PC-9 (cell line): ENCODE data around the gene OAT. TPM values are rescaled to one million over a fixed set of nuclear protein-coding genes. Genes with fewer than 3 reads are reported as not detected.

Experiments
- BruUV-seq: library from RNA; stranded (reverse); fragments of 400-500 nt; replicated peaks from 2 replicates; lab custom pipeline; 2021; lab: Mats Ljungman, UMichigan
- CTCF ChIA-PET: fragments of 300-600 bp; sonication (Branson Sonifier 250); formaldehyde crosslinking; loops from one replicate; lab custom pipeline; 2022; ENCODE audit warnings: antibody characterized with exemption; lab: Charles Lee
- POLR2A ChIA-PET: fragments of 300-600 bp; sonication (Branson Sonifier 250); formaldehyde crosslinking; loops from one replicate; lab custom pipeline; 2022; ENCODE audit warnings: antibody characterized with exemption; ENCODE audit not compliant: unreplicated experiment; lab: Charles Lee
- DNase-seq, 2 experiments: peaks; one replicate each; pipeline versions ENCODE4 v3.0.0 to v3.0.0-alpha.2; 2015 to 2022; ENCODE audit warnings: mixed read lengths in 1 of 2
- H2AFZ ChIP-seq: fragments of 200-600 bp; sonication (generic); 2 replicates; pipeline ENCODE4 v1.8.1; 2017; ENCODE audit warnings: antibody characterized with exemption
- H3F3A ChIP-seq: fragments of 200-600 bp; sonication (generic); 2 replicates; pipeline ENCODE4 v1.8.1; 2017; ENCODE audit warnings: antibody characterized with exemption, mild to moderate bottlenecking, low read depth; ENCODE audit not compliant: insufficient read depth
- H3K27ac ChIP-seq: fragments of 200-600 bp; sonication (generic); 2 replicates; pipeline ENCODE4 v1.6.1; 2016; ENCODE audit warnings: mixed run types
- H3K27me3 ChIP-seq: fragments of 200-600 bp; sonication (generic); 2 replicates; pipeline ENCODE4 v1.6.1; 2016; ENCODE audit warnings: low read depth, mixed run types; ENCODE audit not compliant: insufficient read depth
- H3K36me3 ChIP-seq: fragments of 200-600 bp; sonication (generic); 2 replicates; pipeline ENCODE4 v1.6.1; 2016; ENCODE audit warnings: low read depth, mixed run types
- H3K4me1 ChIP-seq: fragments of 200-600 bp; sonication (generic); replicated peaks from 2 replicates; pipeline ENCODE4 v1.6.1; 2016; ENCODE audit warnings: mixed run types; ENCODE audit not compliant: insufficient read depth
- H3K4me2 ChIP-seq: fragments of 200-600 bp; sonication (generic); 2 replicates; pipeline ENCODE4 v1.6.1; 2017; ENCODE audit warnings: mixed run types
- H3K4me3 ChIP-seq: fragments of 200-600 bp; sonication (generic); 2 replicates; pipeline ENCODE4 v1.6.1; 2016; ENCODE audit warnings: mixed run types
- H3K79me2 ChIP-seq: fragments of 200-600 bp; sonication (generic); 2 replicates; pipeline ENCODE4 v1.6.1; 2017; ENCODE audit warnings: low read depth, mixed run types
- H3K9me2 ChIP-seq: fragments of 200-600 bp; sonication (generic); 2 replicates; pipeline ENCODE4 v1.8.1; 2017; ENCODE audit warnings: mild to moderate bottlenecking; ENCODE audit not compliant: insufficient read depth
- H3K9me3 ChIP-seq: fragments of 200-600 bp; sonication (generic); 2 replicates; pipeline ENCODE4 v1.8.1; 2016; ENCODE audit warnings: low read depth; ENCODE audit not compliant: insufficient read depth
- H4K20me1 ChIP-seq: fragments of 200-600 bp; sonication (generic); 2 replicates; pipeline ENCODE4 v1.8.1; 2017; ENCODE audit not compliant: insufficient read depth
- EZH2 ChIP-seq: fragments of 200-600 bp; sonication (generic); IDR thresholded peaks from 2 replicates; pipeline ENCODE4 v1.8.0; 2017; ENCODE audit warnings: antibody characterized with exemption, low read depth
- intact Hi-C: fragments of 100-400 bp; cut with micrococcal nuclease; formaldehyde crosslinking; loops from one replicate; pipeline ENCODE4 v1.10.0; 2022; ENCODE audit not compliant: unreplicated experiment
- total RNA-seq: library from RNA; stranded (reverse); gene quantifications from 2 replicates; pipeline ENCODE4 v1.2.3, GENCODE V29; 2021
- TF ChIP-seq, protein P1 (sequence below): fragments of 200-600 bp; sonication (generic); conservative IDR thresholded peaks from 2 replicates; pipeline ENCODE4 v1.6.1; 2017; ENCODE audit warnings: mixed run types, antibody characterized with exemption, mild to moderate bottlenecking, moderate library complexity

Gene OAT
- total RNA-seq, 1 experiment from 2014 or later, result 130 TPM

- peak overlapping the region; percentile 66; the same call in 1 of the 2 replicates for H2AFZ ChIP-seq
- H3F3A ChIP-seq, result peaks cover 29% of the 10 kb centered on the region
- ChIA-PET CTCF (interaction anchor here (0.6 kb wide), 1 partner anchor 13 kb away, joined by 4 read pairs; no protein-coding TSS in a partner anchor), POLR2A (interaction anchor here (0.7 kb wide), 1 partner anchor 22 kb away, joined by 16 read pairs; no protein-coding TSS in a partner anchor)
- H3K9me3 ChIP-seq, result no peaks in the 10 kb centered on the region
- TSS peak; percentile 65 for BruUV-seq
- TF ChIP-seq, protein P1, sequence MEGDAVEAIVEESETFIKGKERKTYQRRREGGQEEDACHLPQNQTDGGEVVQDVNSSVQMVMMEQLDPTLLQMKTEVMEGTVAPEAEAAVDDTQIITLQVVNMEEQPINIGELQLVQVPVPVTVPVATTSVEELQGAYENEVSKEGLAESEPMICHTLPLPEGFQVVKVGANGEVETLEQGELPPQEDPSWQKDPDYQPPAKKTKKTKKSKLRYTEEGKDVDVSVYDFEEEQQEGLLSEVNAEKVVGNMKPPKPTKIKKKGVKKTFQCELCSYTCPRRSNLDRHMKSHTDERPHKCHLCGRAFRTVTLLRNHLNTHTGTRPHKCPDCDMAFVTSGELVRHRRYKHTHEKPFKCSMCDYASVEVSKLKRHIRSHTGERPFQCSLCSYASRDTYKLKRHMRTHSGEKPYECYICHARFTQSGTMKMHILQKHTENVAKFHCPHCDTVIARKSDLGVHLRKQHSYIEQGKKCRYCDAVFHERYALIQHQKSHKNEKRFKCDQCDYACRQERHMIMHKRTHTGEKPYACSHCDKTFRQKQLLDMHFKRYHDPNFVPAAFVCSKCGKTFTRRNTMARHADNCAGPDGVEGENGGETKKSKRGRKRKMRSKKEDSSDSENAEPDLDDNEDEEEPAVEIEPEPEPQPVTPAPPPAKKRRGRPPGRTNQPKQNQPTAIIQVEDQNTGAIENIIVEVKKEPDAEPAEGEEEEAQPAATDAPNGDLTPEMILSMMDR, result no peak
- no peak for TF ChIP-seq EZH2
- H3K4me2 ChIP-seq, result peak overlapping the region; percentile 80
- H3K4me1 ChIP-seq, result peaks cover 39% of the 10 kb centered on the region
- DNase-seq, result no peak
- H4K20me1 ChIP-seq, result no peaks in the 10 kb centered on the region
- no peaks in the 10 kb centered on the region for H3K9me2 ChIP-seq
- H3K27me3 ChIP-seq, result no peaks in the 10 kb centered on the region
- no peaks in the 10 kb centered on the region for H3K36me3 ChIP-seq
- peak overlapping the region; percentile 52 for H3K27ac ChIP-seq
- peaks cover 16% of the 10 kb centered on the region; the same call in 1 of the 2 replicates for H3K79me2 ChIP-seq
- peak overlapping the region; percentile 75 for H3K4me3 ChIP-seq
- intact Hi-C loops, result loop anchor here (1.0 kb wide), 1 partner anchor 44 kb away; the partner anchor contains the start of gene OAT
These were observed 43.6 kb upstream of the OAT start for GRCh38 chr10:124462348-124462695.

DNA sequence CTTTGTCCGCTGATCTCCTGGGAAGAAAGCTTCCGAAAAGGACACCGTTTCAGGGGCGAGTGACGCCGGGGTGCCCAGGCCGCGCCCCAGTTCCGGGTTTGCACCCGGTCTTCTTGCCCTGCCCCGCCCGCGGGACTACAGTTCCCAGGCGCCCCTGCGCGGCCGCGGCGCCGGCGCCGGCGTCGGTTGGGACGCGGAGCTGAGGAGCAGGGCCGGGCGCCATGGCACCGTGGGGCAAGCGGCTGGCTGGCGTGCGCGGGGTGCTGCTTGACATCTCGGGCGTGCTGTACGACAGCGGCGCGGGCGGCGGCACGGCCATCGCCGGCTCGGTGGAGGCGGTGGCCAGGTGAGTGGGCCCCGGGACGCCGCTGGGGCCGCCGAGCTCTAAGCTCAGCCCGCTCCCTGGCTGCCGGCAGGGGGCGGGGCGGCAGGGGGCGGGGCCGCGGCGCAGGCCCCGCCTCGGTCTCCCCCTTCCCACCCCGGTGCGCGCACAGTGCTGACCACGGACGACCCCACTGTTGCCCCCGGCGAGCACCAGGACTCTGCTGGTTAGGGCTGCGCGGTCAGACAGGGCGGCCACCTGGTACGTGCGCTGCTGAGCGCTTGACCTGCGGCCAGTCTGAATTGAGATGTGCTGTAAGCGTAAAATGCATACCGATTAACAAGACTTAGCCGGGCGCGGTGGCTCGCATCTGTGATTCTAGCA lies 43.1 kb upstream of the OAT start, which contains the start of gene LHPP:
TSS of gene LHPP (plus strand) at position 182 of the 706 bp plus-strand sequence. CDS start at position 222, 40 bp downstream.
- no peaks in the 10 kb centered on the region for H3K27me3 ChIP-seq
- H2AFZ ChIP-seq, result peak within 1 kb of the TSS; percentile 86
- H4K20me1 ChIP-seq, result no peaks in the 10 kb centered on the region
- intact Hi-C loops, result loop anchor here (1.0 kb wide), 1 partner anchor 43 kb away; the partner anchor contains the start of gene OAT
- H3F3A ChIP-seq, result peaks cover 29% of the 10 kb centered on the region
- peaks cover 39% of the 10 kb centered on the region for H3K4me1 ChIP-seq
- peak within 1 kb of the TSS; percentile 80 for H3K4me2 ChIP-seq
- no peaks in the 10 kb centered on the region for H3K9me3 ChIP-seq
- no peaks in the 10 kb centered on the region for H3K36me3 ChIP-seq
- H3K4me3 ChIP-seq, result peak within 1 kb of the TSS; percentile 75
- TF ChIP-seq, protein P1, result peak; percentile 8; the same call in 1 of the 2 replicates
- no peak for TF ChIP-seq EZH2
- POLR2A ChIA-PET, result interaction anchor here (0.6 to 0.7 kb wide), 5 partner anchors 23 to 1976 kb away, joined by 3 to 6 read pairs (median 4); no protein-coding TSS in a partner anchor
- H3K9me2 ChIP-seq, result no peaks in the 10 kb centered on the region
- peaks cover 16% of the 10 kb centered on the region; the same call in 1 of the 2 replicates for H3K79me2 ChIP-seq
- CTCF ChIA-PET, result interaction anchor here (0.5 to 0.7 kb wide), 4 partner anchors 12 to 330 kb away, joined by 3 to 4 read pairs (median 3); partner anchors contain the start of gene EEF1AKMT2
- peak; percentile 53 to 71 for DNase-seq
- peak within 1 kb of the TSS; percentile 52 for H3K27ac ChIP-seq
- BruUV-seq, result no TSS peak

GRCh38 chr10:124460144-124460543 lies 41.4 kb upstream of the OAT start:
- ChIA-PET CTCF (no interaction called here), POLR2A (no interaction called here)
- H3K4me1 ChIP-seq, result peaks cover 39% of the 10 kb centered on the region
- no peak for DNase-seq
- no peaks in the 10 kb centered on the region for H3K36me3 ChIP-seq
- intact Hi-C loops, result no loop called here
- no peak for TF ChIP-seq EZH2
- TF ChIP-seq, protein P1, result no peak
- peaks cover 10% of the 10 kb centered on the region; the same call in 1 of the 2 replicates for H3K79me2 ChIP-seq
- BruUV-seq, result no TSS peak
- no peaks in the 10 kb centered on the region for H3K9me3 ChIP-seq
- H3K27me3 ChIP-seq, result no peaks in the 10 kb centered on the region
- H3K4me3 ChIP-seq, result no peak overlapping the region
- H4K20me1 ChIP-seq, result no peaks in the 10 kb centered on the region
- no peak overlapping the region for H3K4me2 ChIP-seq
- no peak overlapping the region for H2AFZ ChIP-seq
- H3K27ac ChIP-seq, result peak overlapping the region; percentile 61
- no peaks in the 10 kb centered on the region for H3K9me2 ChIP-seq
- peaks cover 29% of the 10 kb centered on the region for H3F3A ChIP-seq
